HTR-8/SVneo (cell line): Measurements from ENCODE around the gene RASD1.
"Not testable (repeated sequence)": the region's sequence is repeated elsewhere in the genome, so short reads cannot be mapped to it uniquely, and the experiment has no call there.

Experiments used
- DNase-seq: peaks from one replicate; pipeline ENCODE4 v3.0.0; 2011; ENCODE audit warnings: low spot score, mixed read lengths; ENCODE audit not compliant: insufficient read length
- FAIRE-seq: peaks from 2 replicates; lab custom pipeline; 2011; peaks lifted over from hg19 to GRCh38; lab: Jason Lieb, UNC

Gene RASD1

DNA sequence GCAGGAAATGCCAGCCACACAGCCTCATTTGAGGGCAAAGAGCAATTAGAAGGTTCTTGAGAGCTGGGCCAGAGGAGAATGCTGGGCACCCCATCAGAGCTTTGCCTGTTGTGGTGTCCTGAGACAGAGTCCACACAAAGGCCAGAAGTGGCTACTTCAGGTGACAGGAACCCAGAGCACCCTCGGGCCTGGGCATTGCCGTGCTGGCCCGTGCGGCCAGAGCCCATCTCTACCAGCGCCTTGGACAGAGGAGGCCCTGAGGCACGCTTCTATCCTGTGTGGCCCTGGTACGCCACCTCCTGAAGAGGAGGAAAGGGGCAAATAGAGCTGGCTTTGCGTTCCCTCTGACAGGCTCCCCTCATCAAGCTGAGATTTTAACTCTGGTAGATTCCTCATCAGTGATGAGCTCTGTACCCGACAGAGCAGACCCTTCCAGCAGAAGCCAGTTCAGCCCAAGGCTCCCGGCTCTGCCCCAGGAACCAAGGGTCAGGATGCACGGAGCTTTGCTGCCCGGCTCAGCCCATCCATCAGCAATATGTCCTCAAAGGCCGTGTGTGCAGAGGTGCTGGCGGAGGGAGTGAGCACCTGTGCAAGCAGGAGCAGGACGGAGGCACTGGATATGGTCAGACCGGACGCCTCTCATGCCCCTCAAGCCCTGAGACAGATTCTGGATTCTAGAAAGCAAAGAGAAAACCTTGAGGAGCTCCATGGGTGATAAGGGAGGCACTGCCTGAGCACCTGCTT, 3.4 kb upstream of the RASD1 start:
- FAIRE-seq (peak; percentile 9), DNase-seq (no peak)

DNA sequence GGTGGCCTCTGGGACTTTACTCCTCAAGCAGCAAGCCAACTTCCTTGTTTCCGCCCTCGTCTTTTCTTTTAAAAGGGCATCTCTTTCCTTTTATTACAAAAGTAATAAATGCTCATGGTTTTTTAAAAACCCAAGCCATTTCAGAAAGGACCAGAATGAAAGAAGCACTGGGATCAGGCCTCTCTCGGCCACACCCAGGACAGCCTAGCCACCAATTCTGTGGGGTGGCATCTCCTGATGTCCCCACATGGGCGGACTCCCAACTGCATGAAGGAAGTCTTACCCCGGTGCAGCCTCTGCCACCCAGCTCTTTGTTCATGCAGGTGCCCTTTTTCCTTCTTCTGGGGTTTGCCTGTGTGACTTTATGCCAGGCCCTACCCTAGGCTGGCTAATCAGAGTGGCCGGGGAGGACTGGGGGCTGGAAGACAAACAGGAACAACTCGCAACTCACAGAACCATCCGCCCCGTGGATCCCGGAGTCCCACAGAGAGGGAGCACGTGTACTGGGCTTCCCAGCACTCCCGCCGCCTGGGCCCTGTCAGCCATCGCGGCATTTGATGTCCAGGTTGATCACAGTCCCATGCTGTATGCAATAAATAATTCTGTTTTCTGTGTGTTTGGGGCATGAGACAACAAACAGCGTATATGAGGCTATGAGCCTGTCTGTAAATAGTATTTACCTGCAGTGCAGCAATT, 2.6 kb upstream of the RASD1 start:
- FAIRE-seq (no peak), DNase-seq (no peak)

GRCh38 chr17:17497845-17498520, 1.8 kb upstream of the RASD1 start:
- DNase-seq (no peak), FAIRE-seq (no peak)

DNA sequence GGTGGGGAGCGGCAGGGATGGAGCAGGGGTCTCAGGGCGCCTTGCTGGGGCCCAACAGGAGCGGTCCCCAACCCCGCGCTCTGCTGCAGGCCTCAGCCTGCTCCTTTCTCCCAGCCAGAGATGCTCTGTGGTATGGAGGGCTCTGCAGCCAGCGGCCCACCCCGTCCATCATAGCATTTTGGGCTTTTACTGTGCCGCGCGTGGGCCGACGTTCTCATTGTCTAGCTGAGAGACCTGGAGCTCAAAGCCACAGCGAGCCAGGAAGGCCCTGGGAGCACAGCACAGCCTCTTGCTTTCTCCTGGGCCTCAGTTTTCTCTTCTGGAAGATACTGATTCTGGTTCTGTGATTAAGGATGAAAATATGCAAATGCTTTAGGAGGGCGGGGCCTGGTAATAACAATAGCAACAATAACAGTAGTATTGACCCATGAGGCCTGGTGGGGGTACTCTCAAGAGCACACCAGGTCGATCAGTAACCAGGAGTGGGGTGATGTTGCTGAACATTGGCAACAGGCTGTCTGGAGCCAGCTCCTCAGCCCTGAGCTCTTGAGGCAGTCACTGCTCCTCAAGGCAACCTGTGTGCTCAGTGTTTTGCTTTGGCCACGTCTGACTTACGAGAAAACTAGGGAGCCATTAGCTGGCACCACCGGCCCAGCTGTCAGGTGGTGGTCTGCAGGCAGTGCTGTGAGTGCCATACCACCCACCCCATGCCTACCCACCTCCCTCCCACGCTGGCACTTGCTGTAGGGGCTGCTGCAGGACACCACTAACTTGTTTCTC, 1.1 kb upstream of the RASD1 start:
- DNase-seq: no peak
- FAIRE-seq: peak; percentile 13

- FAIRE-seq (peak; percentile 83), DNase-seq (no peak)
These were observed 533 bp downstream of the RASD1 start for GRCh38 chr17:17495536-17496188.

DNA sequence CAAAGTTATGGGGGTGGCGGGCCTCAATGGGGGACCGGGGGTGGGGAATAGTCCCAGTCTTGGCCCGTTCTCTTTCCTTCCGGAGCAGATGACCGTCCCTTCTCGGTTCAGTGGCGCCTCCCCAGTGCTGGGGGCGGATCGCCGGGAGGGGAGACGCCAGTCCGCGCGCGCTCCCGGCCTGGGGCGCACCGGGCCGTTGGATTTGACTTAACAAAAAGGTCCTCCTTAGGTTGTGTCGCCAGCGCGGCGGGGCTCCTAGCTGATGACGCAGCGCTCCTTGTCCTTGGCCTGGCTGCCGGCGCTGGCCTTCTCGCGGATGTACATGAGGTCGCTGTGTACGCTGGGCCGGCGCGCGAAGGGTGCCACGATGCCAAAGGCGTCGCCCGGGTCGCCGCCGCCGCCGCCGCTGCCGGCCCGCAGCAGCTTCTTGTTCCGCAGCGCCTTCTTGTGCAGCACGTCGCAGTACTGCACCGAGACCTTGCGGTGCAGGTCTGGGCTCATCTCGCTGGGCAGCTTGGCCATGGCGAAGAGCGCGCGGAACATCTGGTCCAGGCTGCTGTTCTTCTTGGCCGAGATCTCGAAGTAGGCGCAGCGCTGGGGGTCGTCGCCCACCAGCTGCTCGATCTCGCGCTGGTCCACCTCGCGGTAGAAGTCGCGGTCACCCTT, 1.2 kb downstream of the RASD1 start:
- FAIRE-seq (no peak), DNase-seq (no peak)

- FAIRE-seq: no peak
- DNase-seq: no peak
These were observed 1.7 kb downstream of the RASD1 start for GRCh38 chr17:17494499-17494869.

DNA sequence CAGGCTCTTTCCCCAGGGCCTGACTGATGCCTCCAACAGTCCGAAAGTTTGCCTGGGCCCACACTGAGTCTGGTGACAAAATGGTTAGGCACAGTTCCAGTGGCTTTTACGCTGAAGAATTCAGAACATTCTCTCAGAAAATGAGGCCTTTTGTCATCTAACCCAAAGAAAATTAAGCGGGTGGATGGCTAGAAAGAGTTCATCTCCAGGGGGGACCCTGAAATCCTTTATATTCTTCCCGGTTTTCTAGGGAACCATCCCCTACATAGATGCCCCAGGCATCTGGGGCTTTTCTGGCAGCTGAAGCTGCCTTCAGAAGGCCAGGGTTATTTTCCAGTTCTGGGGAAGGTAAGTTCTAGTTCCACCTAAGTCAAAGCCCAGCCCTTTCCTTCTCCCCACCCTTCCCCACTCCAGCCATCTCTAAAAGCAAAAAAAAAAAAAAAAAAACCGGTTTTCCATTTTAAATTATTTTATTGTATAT, 2.2 kb downstream of the RASD1 start:
- DNase-seq (no peak), FAIRE-seq (no peak)

GRCh38 chr17:17493249-17493985, 2.8 kb downstream of the RASD1 start:
- no peak for FAIRE-seq

DNA sequence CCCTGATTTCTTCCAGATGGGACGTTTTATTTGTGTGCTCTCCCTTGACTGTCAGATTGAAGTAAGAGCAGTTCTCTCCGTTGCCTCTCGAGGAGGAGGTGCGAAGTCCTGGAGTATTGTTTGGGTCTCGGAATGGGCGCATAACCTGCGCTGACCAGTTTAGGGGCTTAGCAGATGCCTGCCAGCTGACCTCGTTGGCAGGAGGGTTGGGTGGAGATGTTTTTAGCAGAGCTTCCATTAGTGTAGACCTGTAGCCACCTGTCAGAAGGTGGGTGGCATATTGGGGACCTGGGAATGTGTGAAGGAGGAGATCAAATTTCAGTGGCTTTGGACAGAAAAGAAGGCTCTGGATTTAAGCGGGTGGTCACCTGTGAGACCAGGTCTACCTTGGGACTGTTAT, 3.6 kb downstream of the RASD1 start:
- no peak for FAIRE-seq
- no peak for DNase-seq

More at GRCh38 chr17:17493249-17493985, 2.8 kb downstream of the RASD1 start:
- no peak for DNase-seq

- FAIRE-seq: no peak
- DNase-seq: no peak
These were observed 4.1 kb downstream of the RASD1 start for GRCh38 chr17:17492085-17492484.

DNA sequence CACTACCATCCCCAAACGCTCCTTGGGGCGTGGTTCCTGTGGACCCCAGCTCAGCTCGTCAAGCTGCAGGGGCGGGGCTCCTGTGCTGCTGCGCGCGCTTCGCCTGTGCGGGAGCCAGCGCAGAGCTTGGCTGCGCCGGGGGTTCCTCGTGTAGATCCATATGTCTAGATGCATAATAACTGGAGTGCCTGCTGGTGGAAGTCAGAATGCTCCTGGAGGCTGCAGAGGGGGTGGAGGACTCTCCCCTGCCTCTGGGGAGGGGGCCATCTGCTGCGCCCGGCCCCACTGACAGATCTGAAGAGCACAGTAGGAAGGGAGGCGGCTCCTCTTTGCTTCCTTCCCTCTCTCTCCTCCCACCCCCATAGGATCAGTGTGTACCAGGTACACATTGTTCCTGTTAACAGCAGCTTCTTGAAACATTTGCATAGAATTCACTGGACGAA, 4.6 kb downstream of the RASD1 start:
- DNase-seq (no peak), FAIRE-seq (no peak)

DNA sequence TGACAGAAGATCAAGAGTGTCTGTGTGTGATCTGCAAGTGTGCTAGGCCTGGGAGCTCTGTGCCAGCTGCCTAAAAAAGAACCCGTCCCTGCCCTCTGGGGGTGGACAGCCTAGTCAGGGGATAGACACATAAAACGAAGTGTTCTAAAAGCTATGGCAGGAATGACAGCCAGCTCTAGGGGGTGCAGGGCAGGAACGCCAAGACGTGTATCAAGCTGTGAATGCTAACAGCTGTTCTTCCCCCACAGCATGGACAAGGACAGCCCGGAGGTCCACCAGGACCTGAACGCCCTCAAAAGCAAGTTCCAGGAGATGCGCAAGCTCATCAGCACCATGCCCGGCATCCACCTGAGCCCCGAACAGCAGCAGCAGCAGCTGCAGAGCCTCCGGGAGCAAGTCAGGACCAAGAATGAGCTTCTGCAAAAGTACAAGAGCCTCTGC, 5.1 kb downstream of the RASD1 start:
- no peak for DNase-seq

GRCh38 chr17:17487998-17488397, 8.2 kb downstream of the RASD1 start:
- FAIRE-seq (no peak), DNase-seq (no peak)

More for the DNA sequence above, 5.1 kb downstream of the RASD1 start:
- FAIRE-seq: peak; percentile 28

DNA sequence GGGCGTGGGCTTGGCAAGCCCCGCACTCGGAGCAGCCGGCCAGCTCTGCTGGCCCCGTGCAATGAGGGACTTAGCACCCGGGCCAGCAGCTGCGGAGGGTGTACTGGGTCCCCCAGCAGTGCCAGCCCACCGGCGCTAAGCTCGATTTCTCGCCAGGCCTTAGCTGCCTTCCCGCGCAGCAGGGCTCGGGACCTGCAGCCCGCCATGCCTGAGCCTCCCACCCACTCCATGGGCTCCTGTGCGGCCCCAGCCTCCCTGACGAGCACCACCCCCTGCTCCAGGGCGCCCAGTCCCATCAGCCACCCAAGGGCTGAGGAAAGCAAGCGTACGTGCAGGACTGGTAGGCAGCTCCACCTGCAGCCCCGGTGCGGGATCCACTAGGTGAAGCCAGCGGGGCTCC, 9.8 kb downstream of the RASD1 start:
- not testable (repeated sequence) for FAIRE-seq, DNase-seq

GRCh38 chr17:17485420-17485819, 10.8 kb downstream of the RASD1 start:
- FAIRE-seq (no peak), DNase-seq (no peak)

GRCh38 chr17:17484451-17484899, 11.7 kb downstream of the RASD1 start:
- no peak for DNase-seq
- no peak for FAIRE-seq

DNA sequence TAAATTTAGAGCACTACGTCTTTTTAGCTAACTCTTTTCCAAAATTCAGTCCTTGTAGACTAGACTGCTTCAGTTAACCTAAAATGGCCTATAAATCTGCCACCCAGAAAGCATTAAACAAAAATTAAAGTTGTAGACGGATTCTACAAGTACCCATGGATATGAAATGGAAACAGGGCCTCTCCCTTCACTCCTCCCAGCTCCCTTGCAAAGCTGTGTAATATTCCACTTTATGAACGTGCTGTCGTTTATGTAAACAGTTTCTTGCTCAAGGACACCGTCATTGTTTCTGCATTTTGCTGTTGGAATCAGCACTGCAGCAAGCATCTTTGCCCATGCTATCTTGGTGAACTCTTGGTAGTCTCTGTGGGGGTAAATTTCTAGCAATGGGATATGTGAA, 14.3 kb downstream of the RASD1 start:
- DNase-seq: no peak
- no peak for FAIRE-seq
